ENCODE measurements around the gene MEIOC.
"Not testable (repeated sequence)": the region's sequence is repeated elsewhere in the genome, so short reads cannot be mapped to it uniquely, and the experiment has no call there.

MEIOC gene

GRCh38 chr17:44648963-44649362 is 7.3 kb upstream of the MEIOC start:
- no peak for DNase-seq

GRCh38 chr17:44651228-44651627 is 5.0 kb upstream of the MEIOC start:
- no peak for DNase-seq

- DNase-seq = no peak
Measured at GRCh38 chr17:44652727-44653126, 3.5 kb upstream of the MEIOC start.

GRCh38 chr17:44653384-44653783 is 2.9 kb upstream of the MEIOC start:
- no peak for DNase-seq

- no peak for DNase-seq
Measured at GRCh38 chr17:44653954-44654353, 2.3 kb upstream of the MEIOC start.

DNA sequence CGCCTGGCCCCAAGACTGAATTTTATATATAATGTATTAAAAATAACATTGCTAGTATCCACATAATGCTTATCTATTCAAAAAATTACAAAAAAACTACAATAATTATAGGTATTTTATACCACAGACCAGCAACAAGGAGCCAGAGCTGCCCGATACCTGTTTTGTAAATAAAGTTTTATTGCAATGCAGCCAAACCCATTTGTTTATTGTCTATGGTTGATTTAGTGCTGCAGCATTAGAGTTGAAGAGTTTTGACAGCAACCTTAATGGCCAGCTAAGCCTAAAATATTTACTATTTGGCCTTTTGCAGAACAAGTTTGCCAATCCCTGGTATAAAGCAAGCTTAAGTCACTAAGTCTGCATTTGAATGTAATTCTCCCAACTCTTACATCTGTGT is 5.6 kb downstream of the MEIOC start:
- DNase-seq = no peak

GRCh38 chr17:44663095-44663494 is 6.8 kb downstream of the MEIOC start:
- no peak for DNase-seq

DNA sequence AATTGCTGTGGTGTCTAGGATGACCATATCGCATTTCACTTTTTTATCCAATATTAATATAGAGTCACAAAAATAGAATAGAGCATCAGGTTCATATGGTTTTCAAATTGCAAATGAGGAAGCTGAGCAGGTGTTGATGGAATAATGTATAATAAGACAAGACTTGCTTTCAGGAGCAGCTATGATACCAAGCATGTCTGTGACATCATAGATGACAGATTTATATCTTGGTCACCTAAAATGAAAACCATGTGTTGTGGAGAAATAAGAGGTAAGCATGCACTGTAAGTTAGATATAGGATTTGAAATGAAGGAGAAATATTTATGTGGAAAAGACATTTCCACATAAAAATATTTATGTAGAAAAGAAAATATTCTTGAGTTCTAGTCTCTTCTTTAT is 8.6 kb downstream of the MEIOC start:
- DNase-seq = no peak

DNA sequence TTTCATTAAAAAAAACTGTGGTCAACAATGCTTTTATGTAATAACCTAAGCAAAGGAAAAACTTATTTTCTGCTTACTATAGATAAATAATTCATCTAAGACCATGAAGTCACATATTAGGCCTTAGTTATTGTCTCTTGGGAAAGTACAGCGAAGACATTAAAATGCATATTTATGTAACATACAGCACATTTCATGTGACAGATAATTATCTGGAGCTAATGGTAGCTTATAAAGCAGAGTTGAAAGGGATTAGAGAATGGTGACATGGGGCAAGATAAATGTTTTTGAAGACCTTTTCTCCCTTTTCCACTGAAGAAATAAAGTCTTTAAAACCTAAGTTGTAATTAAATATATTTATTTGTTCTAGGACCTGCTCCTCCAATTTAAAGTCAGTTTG is 9.7 kb downstream of the MEIOC start:
- no peak for DNase-seq

DNA sequence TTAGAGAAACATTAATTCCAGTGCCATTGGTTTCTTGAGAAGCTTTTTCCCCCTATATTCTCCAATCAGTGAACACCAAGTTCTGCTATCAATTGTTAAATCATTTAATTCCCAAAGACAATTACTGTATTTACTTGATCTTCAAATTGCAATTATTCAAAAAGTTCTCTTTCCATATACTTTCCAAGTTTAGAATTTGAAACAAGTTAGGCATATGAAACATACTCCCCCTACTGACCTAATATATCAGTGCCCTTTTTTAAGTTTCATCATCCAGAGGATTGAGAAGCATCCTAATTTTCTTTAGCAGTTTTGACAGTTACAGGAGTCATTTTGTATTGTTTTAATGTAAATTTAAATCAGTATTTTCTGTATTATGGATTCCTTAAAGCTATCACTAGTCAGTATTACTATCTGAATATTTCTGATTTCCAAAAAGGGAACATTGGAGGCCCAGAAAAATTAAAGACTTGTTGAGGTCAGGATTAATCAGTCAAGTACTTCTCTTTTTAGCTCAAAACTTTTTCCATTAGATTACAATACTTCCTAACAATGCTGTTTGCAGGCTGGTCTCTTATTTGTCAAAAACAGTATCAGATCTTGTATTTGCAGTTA is 16.3 kb downstream of the MEIOC start:
- DNase-seq = peak; percentile 9

- DNase-seq = no peak
Measured at GRCh38 chr17:44673893-44674292, 17.6 kb downstream of the MEIOC start.

DNA sequence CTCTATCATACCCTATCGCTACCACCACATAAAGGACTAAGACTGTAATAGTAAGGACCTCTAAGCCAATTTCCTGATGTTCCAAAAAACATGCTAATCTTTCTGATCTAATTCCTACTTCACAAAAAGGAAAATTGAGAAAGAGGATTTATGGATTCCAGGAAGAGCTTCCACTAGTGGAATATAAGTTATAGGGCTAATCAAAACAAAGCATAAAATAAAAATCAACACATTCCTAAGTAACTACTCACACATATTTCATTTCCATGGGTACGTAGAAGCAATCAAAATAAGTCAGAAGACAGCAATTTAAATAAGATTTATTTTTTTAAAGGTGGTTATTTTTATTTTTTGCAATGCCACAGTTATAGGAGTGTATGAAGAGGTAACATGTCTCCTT is 20.9 kb downstream of the MEIOC start:
- DNase-seq = no peak

- DNase-seq = not testable (repeated sequence)
Measured at GRCh38 chr17:44683303-44683702, 27.0 kb downstream of the MEIOC start.

DNA sequence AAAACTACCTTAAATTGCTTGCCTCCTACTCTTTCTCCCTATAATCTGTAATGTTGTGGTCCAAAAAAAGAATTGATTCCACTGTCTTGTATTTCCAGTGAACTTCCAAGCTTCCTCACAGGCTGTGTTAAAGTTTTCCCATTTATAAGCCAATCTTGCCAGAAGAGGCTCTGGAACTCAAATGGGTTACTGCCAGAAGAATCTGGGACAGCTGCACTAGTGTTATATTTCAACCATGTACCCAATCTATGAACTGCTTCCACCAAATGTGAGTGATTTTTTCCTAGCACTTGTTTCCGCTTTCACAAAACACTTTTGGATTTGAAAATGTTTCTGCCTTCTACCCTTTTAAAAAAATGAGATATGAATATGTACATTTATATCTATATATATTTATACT is 31.5 kb downstream of the MEIOC start:
- DNase-seq = no peak

DNA sequence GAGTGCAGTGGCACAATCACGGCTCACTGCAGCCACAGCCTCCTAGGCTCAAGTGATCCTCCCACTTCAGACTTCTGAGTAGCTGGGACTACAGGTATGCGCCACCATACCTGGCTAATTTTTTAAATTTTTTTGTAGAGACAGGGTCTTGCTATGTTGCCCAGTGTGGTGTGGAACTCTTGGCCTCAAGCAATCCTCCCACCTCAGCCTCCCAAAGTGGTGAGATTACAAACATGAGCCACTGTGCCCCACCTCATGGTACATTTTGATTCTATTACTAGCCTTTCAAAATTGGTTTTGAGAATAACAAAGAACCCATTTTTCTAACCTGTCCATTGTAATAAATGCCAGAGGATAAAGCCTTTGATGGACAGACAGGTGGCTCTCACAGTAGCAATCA is 31.9 kb downstream of the MEIOC start:
- no peak for DNase-seq

DNA sequence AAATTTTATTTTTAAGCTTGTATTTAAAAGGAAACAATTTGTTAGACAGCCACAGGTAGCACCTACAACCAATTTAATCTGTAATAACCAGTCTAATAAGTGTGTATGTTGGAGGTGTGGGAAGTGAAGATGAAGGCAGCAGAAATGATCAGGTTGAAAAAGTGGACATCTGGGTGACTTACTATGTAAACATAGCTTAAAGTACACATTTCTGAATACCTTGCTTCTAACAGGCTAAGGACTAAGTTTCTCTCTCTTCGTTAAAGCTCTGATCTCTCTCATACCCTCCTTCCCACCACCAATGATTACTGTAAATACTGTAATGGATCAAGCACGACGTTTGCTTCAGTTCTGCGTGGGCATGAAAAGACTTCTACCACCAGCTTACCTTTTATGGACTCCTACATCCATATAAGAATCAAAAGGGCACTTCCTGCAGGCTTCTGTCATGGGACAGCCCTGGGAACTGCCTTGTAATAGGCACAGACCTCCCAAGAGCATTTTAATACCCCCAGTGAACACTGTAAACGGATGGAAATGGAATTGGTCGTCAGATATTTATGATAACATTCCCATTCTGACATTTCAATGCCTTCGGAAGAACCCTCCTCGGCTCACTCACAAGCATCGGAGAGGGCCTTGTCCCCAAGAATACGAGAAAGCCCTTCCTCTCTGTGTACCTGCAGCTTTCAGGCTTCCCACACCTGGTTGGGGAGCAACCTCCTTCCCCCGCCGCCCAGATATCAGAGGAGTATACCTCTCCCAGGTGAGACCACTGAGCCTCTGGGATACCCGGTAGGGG is 32.6 kb downstream of the MEIOC start:
- no peak for DNase-seq

DNA sequence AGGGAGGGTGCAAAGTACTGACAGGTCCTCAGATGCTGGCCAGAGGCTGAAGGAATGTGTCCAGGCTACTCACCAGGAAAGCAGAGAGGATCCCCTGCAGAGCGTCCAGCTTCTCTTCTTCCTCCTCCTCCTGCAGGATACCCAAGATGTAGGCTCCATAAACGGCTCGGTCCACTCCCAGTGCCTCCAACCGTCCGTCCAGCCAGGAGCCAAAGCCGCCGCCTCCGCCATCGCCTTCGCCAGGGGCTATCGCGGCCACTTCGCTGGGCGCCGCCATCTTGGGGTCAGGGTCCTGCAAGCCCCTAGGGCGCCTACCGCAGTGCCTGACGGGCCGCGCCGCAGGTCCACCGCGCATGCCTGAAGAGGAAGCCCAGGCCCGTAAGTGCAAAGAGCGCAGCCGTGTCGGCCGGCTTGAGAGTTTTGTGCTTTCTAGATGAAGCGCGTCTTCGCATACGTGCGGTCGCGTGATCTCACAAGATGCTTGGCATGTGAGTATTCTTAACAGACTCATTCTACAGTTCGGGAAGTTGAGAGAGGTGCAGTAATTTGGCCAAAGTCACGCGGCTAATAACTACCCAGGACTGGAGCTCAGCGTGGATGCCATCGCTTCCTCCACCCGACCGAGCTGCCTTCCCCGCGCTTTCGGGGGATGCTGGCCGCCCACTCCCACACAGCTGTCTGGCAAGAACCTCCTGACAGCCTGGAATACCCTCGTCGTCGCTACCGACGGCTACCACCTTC is 33.4 kb downstream of the MEIOC start, which contains the start of gene CCDC43:
CCDC43 (minus strand) TSS at position 300 of the 741 bp plus-strand sequence; CDS start at position 277, 23 bp downstream.
- DNase-seq = peak; percentile 96

- peak; percentile 35 for DNase-seq
Measured at GRCh38 chr17:44690746-44691306, 34.6 kb downstream of the MEIOC start.

GRCh38 chr17:44693609-44694008 is 37.3 kb downstream of the MEIOC start:
- DNase-seq = no peak

DNA sequence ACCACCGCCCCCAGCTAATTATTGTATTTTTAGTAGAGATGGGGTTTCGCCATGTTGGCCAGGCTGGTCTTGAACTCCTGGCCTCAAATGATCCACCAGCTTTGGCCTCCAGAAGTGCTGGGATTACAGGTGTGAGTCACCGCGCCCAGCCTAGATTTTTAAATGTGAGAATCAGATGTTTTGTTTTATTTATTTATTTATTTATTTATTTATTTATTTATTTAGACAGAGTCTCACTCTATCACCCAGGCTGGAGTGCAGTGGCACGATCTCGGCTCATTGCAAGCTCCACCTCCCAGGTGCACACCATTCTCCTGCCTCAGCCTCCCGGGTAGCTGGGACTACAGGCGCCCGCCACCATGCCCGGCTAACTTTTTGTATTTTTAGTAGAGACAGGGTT is 44.0 kb downstream of the MEIOC start:
- not testable (repeated sequence) for DNase-seq

- DNase-seq = peak; percentile 33
Measured at GRCh38 chr17:44707755-44708400, 51.6 kb downstream of the MEIOC start.

DNA sequence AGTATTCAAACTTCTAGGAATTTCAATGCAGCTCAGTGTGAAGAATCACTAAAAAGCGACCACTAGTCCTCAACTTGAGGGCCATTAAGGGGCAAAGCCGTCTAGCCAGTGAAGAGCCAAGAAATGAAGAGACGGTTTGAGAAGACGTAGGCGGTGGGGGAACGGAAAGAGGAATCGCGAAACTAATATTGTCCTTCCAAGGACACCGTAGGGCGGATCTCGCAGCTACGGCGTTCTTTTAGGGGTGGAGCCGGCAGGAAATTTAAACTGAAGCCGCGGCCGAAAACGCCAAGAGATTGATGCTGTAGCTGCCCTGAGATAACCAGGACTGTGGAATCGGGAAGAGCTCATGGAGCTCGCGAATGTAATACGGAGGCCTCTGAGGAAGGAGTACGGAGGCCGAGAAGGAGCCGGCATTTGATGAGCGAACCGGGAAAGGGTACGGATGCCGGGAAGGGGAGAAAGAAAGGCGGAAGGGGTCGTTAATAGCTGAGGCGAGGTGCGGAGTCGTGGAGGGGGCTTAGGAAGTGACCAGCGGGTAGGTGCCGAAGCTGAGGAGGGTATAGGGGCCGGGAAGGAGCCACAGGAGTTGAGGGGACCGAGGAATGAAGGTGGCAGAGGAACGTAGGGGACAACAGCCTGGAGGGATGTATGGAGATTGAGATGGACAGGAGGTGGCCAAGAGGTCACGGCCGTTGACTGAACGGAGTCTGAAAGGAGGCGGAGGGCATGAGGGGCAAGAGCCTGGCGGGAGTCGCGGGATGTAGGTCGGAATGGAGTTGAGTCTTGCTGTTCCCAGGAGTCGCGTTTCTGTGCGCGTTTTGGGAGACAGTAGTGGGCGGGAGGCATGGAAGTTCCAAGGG is 52.4 kb downstream of the MEIOC start, which contains the start of gene DBF4B:
DBF4B (plus strand) TSS at position 265 of the 863 bp plus-strand sequence; CDS start at position 421, 156 bp downstream.
- peak; percentile 91 for DNase-seq

Data from NCI-H2227 treated with DMSO at 0.1 percent for 48 hours (cell line).